SU-DHL-6 (cell line): Measurements from ENCODE around the gene CAB39.

Source experiments
- H2AFZ ChIP-seq: fragments of 200-600 bp; sonication (generic); 2 replicates; pipeline ENCODE4 v1.6.1; 2014; ENCODE audit warnings: low read depth, mild to moderate bottlenecking, moderate library complexity, mixed read lengths, antibody characterized with exemption, low read length; ENCODE audit not compliant: severe bottlenecking
- H3F3A ChIP-seq: fragments of 200-600 bp; shearing (Covaris generic); 2 replicates; pipeline ENCODE4 v1.6.0; 2016; ENCODE audit warnings: antibody characterized with exemption, mild to moderate bottlenecking; ENCODE audit not compliant: insufficient read depth
- H3K27ac ChIP-seq: fragments of 200-600 bp; sonication (generic); 2 replicates; pipeline ENCODE4 v1.5.1; 2016; ENCODE audit warnings: low read depth, mild to moderate bottlenecking, low read length, moderate library complexity, mixed read lengths
- H3K27me3 ChIP-seq: fragments of 200-600 bp; sonication (generic), shearing (Covaris generic); 2 replicates; pipeline ENCODE4 v1.6.0; 2014; ENCODE audit warnings: mild to moderate bottlenecking, low read length
- H3K36me3 ChIP-seq: fragments of 200-600 bp; sonication (generic); 2 replicates; pipeline ENCODE4 v1.6.1; 2014; ENCODE audit warnings: mild to moderate bottlenecking, low read length, mixed read lengths
- H3K4me2 ChIP-seq: fragments of 300-600, 200-600 bp; shearing (Covaris generic), sonication (generic); 2 replicates; pipeline ENCODE4 v1.6.0; 2014; ENCODE audit warnings: low read length, low read depth, mild to moderate bottlenecking; ENCODE audit not compliant: poor library complexity, severe bottlenecking
- H3K4me3 ChIP-seq: fragments of 200-600 bp; sonication (generic); 2 replicates; pipeline ENCODE4 v1.5.1; 2014; ENCODE audit warnings: antibody characterized with exemption, low read length, mild to moderate bottlenecking, mixed read lengths; ENCODE audit not compliant: insufficient read depth, poor library complexity, severe bottlenecking
- H3K79me2 ChIP-seq: fragments of 200-600 bp; sonication (generic); 2 replicates; pipeline ENCODE4 v1.6.1; 2014; ENCODE audit warnings: mild to moderate bottlenecking, low read length, moderate library complexity; ENCODE audit not compliant: insufficient read depth
- H3K9ac ChIP-seq: fragments of 200-600 bp; sonication (generic); 2 replicates; pipeline ENCODE4 v1.7.0; 2014; ENCODE audit warnings: mild to moderate bottlenecking, low read length
- H3K9me2 ChIP-seq: fragments of 200-600 bp; sonication (generic); replicated peaks from 2 replicates; pipeline ENCODE4 v1.6.1; 2014; ENCODE audit warnings: low read length; ENCODE audit not compliant: insufficient read depth
- H3K9me3 ChIP-seq: fragments of 200-600 bp; sonication (generic); 2 replicates; pipeline ENCODE4 v1.6.1; 2014; ENCODE audit warnings: low read length, mixed read lengths; ENCODE audit not compliant: insufficient read depth
- H4K20me1 ChIP-seq: fragments of 200-600 bp; sonication (generic); 2 replicates; pipeline ENCODE4 v1.6.1; 2014; ENCODE audit warnings: low read depth, mild to moderate bottlenecking, antibody characterized with exemption, low read length, moderate library complexity, mixed read lengths
- CTCF ChIP-seq: fragments of 200-600 bp; sonication (generic); IDR thresholded peaks from one replicate; pipeline ENCODE4 v1.5.1; 2017; ENCODE audit warnings: antibody characterized with exemption, mild to moderate bottlenecking, low read length, moderate library complexity; ENCODE audit not compliant: insufficient read depth, poor library complexity, severe bottlenecking
- EZH2phosphoT487 ChIP-seq: fragments of 200-600 bp; sonication (generic), shearing (Covaris generic); conservative IDR thresholded peaks from 2 replicates; pipeline ENCODE4 v1.6.1; 2018; ENCODE audit warnings: mild to moderate bottlenecking, antibody characterized with exemption, low read length, moderate library complexity, mixed read lengths

The CAB39 gene

DNA sequence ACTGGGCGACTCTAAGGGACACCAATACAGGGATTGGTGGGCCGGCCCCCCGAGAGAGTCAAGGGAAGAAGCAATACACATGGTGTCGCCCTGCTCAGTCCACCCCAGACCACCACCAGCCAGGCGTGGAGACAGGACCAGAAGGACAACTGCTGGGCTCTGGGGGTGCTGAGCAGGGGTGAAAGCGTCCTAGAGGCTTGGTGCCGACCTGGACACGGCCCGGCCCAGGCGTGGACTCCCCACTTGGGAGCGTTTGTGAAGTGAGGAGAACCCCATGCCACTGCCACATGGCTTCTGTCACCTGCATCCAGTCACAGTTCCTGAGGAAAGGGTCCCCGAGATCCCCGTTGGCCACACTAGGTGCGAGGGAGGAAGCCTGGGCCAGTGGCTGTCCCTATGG lies 116.7 kb downstream of the CAB39 start:
- Histone ChIP-seq H3K36me3 (no peaks in the 10 kb centered on the region), H3K79me2 (no peaks in the 10 kb centered on the region), H3K4me2 (no peak overlapping the region), H2AFZ (no peak overlapping the region), H3K9ac (no peak overlapping the region), H3K27me3 (no peaks in the 10 kb centered on the region), H3K27ac (no peak overlapping the region), H3K9me3 (no peaks in the 10 kb centered on the region), H3K9me2 (no peaks in the 10 kb centered on the region), H3K4me3 (no peak overlapping the region), H3F3A (no peaks in the 10 kb centered on the region), H4K20me1 (no peaks in the 10 kb centered on the region)
- TF ChIP-seq EZH2phosphoT487 (no peak), CTCF (no peak)

DNA sequence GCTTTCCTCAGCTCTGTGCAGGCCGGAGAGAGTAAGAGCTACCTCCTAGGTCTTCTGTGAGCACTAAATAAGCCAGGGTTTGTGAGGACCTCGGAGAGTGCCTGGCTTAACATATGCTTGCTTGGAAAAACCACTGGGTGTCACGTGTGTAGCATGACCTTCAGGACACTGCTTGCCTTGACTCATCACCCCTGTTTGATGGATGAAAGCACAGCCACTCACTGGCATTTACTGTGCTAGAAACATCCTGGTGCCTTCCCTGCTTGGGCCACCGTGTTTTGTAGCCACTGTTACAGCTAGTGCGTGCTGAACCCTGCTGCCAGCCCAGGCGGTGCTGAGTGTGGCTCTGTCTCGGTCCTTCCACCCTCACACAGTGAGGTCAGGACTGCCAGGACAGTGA lies 117.3 kb downstream of the CAB39 start:
- H3K4me2 ChIP-seq = no peak overlapping the region
- TF ChIP-seq CTCF (no peak), EZH2phosphoT487 (no peak)
- no peaks in the 10 kb centered on the region for H3F3A ChIP-seq

DNA sequence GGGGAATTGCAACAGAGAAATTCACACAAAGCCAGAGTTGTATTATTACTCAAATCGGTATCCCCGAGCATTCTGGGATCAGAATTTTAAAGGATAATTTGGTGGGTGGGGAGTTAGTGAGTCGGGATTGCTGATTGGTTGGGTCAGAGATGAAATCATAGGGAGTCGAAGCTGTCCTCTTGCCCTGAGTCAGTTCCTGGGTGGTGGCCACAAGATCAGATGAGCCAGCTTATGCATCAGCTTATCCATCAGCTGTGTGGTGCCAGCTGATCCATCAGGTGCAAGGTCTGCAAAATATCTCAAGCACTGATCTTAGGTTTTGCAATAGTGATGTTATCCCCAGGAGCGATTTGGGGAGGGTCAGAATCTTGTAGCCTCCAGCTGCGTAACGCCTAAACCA lies 117.8 kb downstream of the CAB39 start:
- Histone ChIP-seq H3K79me2 (no peaks in the 10 kb centered on the region), H3K9me2 (no peaks in the 10 kb centered on the region), H2AFZ (no peak overlapping the region), H3K9me3 (no peaks in the 10 kb centered on the region), H3K27ac (no peak overlapping the region), H3K4me2 (no peak overlapping the region), H3K27me3 (no peaks in the 10 kb centered on the region), H3K4me3 (no peak overlapping the region), H3F3A (no peaks in the 10 kb centered on the region), H3K9ac (no peak overlapping the region), H4K20me1 (no peaks in the 10 kb centered on the region), H3K36me3 (no peaks in the 10 kb centered on the region)
- TF ChIP-seq EZH2phosphoT487 (no peak), CTCF (no peak)

More for the DNA sequence above, 117.3 kb downstream of the CAB39 start:
- no peak overlapping the region for H3K27ac ChIP-seq
- H3K9ac ChIP-seq = no peak overlapping the region
- H3K36me3 ChIP-seq = no peaks in the 10 kb centered on the region
- no peaks in the 10 kb centered on the region for H4K20me1 ChIP-seq
- no peaks in the 10 kb centered on the region for H3K9me2 ChIP-seq
- no peaks in the 10 kb centered on the region for H3K27me3 ChIP-seq
- no peak overlapping the region for H3K4me3 ChIP-seq
- H3K9me3 ChIP-seq = no peaks in the 10 kb centered on the region
- no peak overlapping the region for H2AFZ ChIP-seq
- H3K79me2 ChIP-seq = no peaks in the 10 kb centered on the region

- no peak overlapping the region for H2AFZ ChIP-seq
- H4K20me1 ChIP-seq = no peaks in the 10 kb centered on the region
- H3K27ac ChIP-seq = no peak overlapping the region
- no peaks in the 10 kb centered on the region for H3K9me3 ChIP-seq
- H3K9ac ChIP-seq = no peak overlapping the region
- H3K79me2 ChIP-seq = no peaks in the 10 kb centered on the region
- no peaks in the 10 kb centered on the region for H3F3A ChIP-seq
- no peaks in the 10 kb centered on the region for H3K9me2 ChIP-seq
- TF ChIP-seq CTCF (no peak), EZH2phosphoT487 (no peak)
- H3K4me3 ChIP-seq = no peak overlapping the region
- no peak overlapping the region for H3K4me2 ChIP-seq
- no peaks in the 10 kb centered on the region for H3K36me3 ChIP-seq
- H3K27me3 ChIP-seq = no peaks in the 10 kb centered on the region
Measured at GRCh38 chr2:230840301-230840700, 127.7 kb downstream of the CAB39 start.
